ENCODE measurements around the gene DOK5. TPM values are rescaled to one million over a fixed set of nuclear protein-coding genes. Genes with fewer than 3 reads are reported as not detected.

The DOK5 gene
- total and polyA plus RNA-seq, 2 experiments from 2014 or later = 5.0 to 6.9 TPM

- Histone ChIP-seq H3K27me3 (ENCODE audit: insufficient read depth) (no peaks in the 10 kb centered on the region), H4K20me1 (replicated peaks; ENCODE audit: insufficient read depth) (no peaks in the 10 kb centered on the region), H2AFZ (no peak overlapping the region), H3K79me2 (replicated peaks; ENCODE audit: insufficient read depth) (no peaks in the 10 kb centered on the region), H3K36me3 (ENCODE audit: insufficient read depth) (no peaks in the 10 kb centered on the region), H3F3A (replicated peaks; ENCODE audit: low read depth) (no peaks in the 10 kb centered on the region), H3K4me1 (ENCODE audit: insufficient read depth) (peaks cover 9% of the 10 kb centered on the region), H3K4me2 (peak overlapping the region; percentile 29; the same call in 1 of the 2 replicates), H3K4me3 (no peak overlapping the region), H3K9me2 (ENCODE audit: insufficient read depth) (peaks cover 18% of the 10 kb centered on the region; the same call in 1 of the 2 replicates), H3K27ac (ENCODE audit: low read depth) (no peak overlapping the region)
- no peak overlapping the region for H3K27ac Mint-ChIP-seq
- peak; percentile 35 for DNase-seq (ENCODE audit: low spot score)
- H3K9me3 Mint-ChIP-seq = no peaks in the 10 kb centered on the region
- H3K36me3 Mint-ChIP-seq (ENCODE audit: low read depth) = no peaks in the 10 kb centered on the region
- no peak for TF ChIP-seq ETS1 (IDR thresholded peaks at IDR 0.05)
- no peak for TF ChIP-seq NANOG (IDR thresholded peaks at IDR 0.05; ENCODE audit: borderline replicate concordance)
- no peak for TF ChIP-seq EZH2phosphoT487 (IDR thresholded peaks at IDR 0.05; ENCODE audit: unreplicated experiment)
- no peak for TF ChIP-seq CTCF (conservative IDR thresholded peaks at IDR 0.05; ENCODE audit: low read depth in 2 of 2)
- TF ChIP-seq ZNF462 (CRISPR knock-in tag; IDR thresholded peaks at IDR 0.05) = no peak
- no peak for TF ChIP-seq REST (IDR thresholded peaks at IDR 0.05; ENCODE audit: unreplicated experiment)
- TF ChIP-seq EZH2 (IDR thresholded peaks at IDR 0.05; ENCODE audit: low read depth, unreplicated experiment) = no peak
- no peak for TF ChIP-seq JUNB (IDR thresholded peaks at IDR 0.05; ENCODE audit: unreplicated experiment)
- TF ChIP-seq POLR2AphosphoS5 (IDR thresholded peaks at IDR 0.05; ENCODE audit: low read depth) = no peak
- TF ChIP-seq ZNF331 (CRISPR knock-in tag; IDR thresholded peaks at IDR 0.05; ENCODE audit: low read depth) = no peak
- TF ChIP-seq STAT1 (IDR thresholded peaks at IDR 0.05; ENCODE audit: unreplicated experiment) = no peak
- H3K4me1 Mint-ChIP-seq = peaks cover 13% of the 10 kb centered on the region; the same call in 2 of the 3 replicates
- peak; percentile 69 for ATAC-seq
- no peak overlapping the region for H3K4me3 Mint-ChIP-seq
- peaks cover 4% of the 10 kb centered on the region for H3K27me3 Mint-ChIP-seq (ENCODE audit: insufficient read depth, low read depth, poor library complexity)
These were observed 79.8 kb downstream of the DOK5 start for GRCh38 chr20:54555150-54555549.

Measured in GM23338 (cell line).